Thoracic aorta (tissue), 2 donors: ENCODE data around the gene ABTB2. TPM values are rescaled to one million over a fixed set of nuclear protein-coding genes. Genes with fewer than 3 reads are reported as not detected.

Experiments
- ATAC-seq: fragments of 150-250 bp; one replicate; pipeline ENCODE4 v1.8.0; 2017; ENCODE audit warnings: low read depth; ENCODE audit not compliant: insufficient number of reproducible peaks, low FRiP score
- DNase-seq: peaks from one replicate; pipeline ENCODE4 v3.0.0-alpha.2; 2020; ENCODE audit warnings: low spot score
- H3K27ac ChIP-seq, 2 donors: fragments of 200-600 bp; sonication (generic); 1 replicate in 1 of 2; 2 replicates in 1 of 2; pipeline ENCODE4 v1.5.1; 2016; ENCODE audit warnings: mild to moderate bottlenecking in 2 of 2, moderate library complexity in 2 of 2
- H3K27me3 ChIP-seq: fragments of 200-600 bp; sonication (generic); replicated peaks from 2 replicates; pipeline ENCODE4 v1.6.0; 2016; ENCODE audit warnings: mild to moderate bottlenecking; ENCODE audit not compliant: insufficient read depth
- H3K36me3 ChIP-seq: fragments of 200-600 bp; sonication (generic); one replicate; pipeline ENCODE4 v1.5.1; 2016
- H3K4me1 ChIP-seq, 2 donors: fragments of 200-600 bp; sonication (generic); 1 replicate in 1 of 2; 2 replicates in 1 of 2; pipeline versions ENCODE4 v1.5.1 to v1.6.0; 2016; ENCODE audit warnings: low read depth in 2 of 2, mild to moderate bottlenecking in 1 of 2; ENCODE audit not compliant: control insufficient read depth in 1 of 2
- H3K4me3 ChIP-seq: fragments of 200-600 bp; sonication (generic); 2 replicates; pipeline ENCODE4 v1.5.1; 2016; ENCODE audit warnings: mild to moderate bottlenecking
- H3K9me3 ChIP-seq: fragments of 200-600 bp; sonication (generic); 2 replicates; pipeline ENCODE4 v1.5.1; 2016
- CTCF ChIP-seq: fragments of 200-600 bp; sonication (generic); IDR thresholded peaks from one replicate; pipeline ENCODE4 v1.5.1; 2019; ENCODE audit warnings: antibody characterized with exemption
- total RNA-seq, 2 donors: library from RNA; depleted of rRNA; stranded (reverse); fragments of >200 nt; gene quantifications; one replicate each; pipeline versions ENCODE4 v1.1.0 to v1.2.3, GENCODE V29; 2016

ABTB2 gene
- total RNA-seq, 2 donors from 2014 or later = 12.3 to 31.0 TPM

- ATAC-seq (no peak), DNase-seq (no peak)
- TF ChIP-seq CTCF = no peak
- Histone ChIP-seq H3K9me3 (no peaks in the 10 kb centered on the region), H3K36me3 (peaks cover 5% of the 10 kb centered on the region), H3K4me1 (peaks cover 14 to 33% of the 10 kb centered on the region in 2 donors), H3K27ac (peak overlapping the region; percentile 86 to 87), H3K27me3 (no peaks in the 10 kb centered on the region), H3K4me3 (no peak overlapping the region)
Measured at GRCh38 chr11:34194576-34195335, 163.1 kb downstream of the ABTB2 start.

- peak overlapping the region; percentile 86 to 87 for H3K27ac ChIP-seq
- ATAC-seq = peak; percentile 96
- H3K9me3 ChIP-seq = no peaks in the 10 kb centered on the region
- no peaks in the 10 kb centered on the region for H3K27me3 ChIP-seq
- H3K4me3 ChIP-seq = peak overlapping the region; percentile 61
- no peak for TF ChIP-seq CTCF
- peaks cover 14 to 33% of the 10 kb centered on the region in 2 donors for H3K4me1 ChIP-seq
- H3K36me3 ChIP-seq = peaks cover 5% of the 10 kb centered on the region
- DNase-seq = peak; percentile 70
Measured at GRCh38 chr11:34192481-34193401, 165.1 kb downstream of the ABTB2 start.

GRCh38 chr11:34191578-34191977 lies 166.2 kb downstream of the ABTB2 start:
- Histone ChIP-seq H3K36me3 (peaks cover 2% of the 10 kb centered on the region), H3K27me3 (no peaks in the 10 kb centered on the region), H3K4me1 (peaks cover 14 to 35% of the 10 kb centered on the region in 2 donors), H3K9me3 (no peaks in the 10 kb centered on the region), H3K27ac (peak overlapping the region; percentile 86 to 87), H3K4me3 (no peak overlapping the region)
- DNase-seq (no peak), ATAC-seq (no peak)
- TF ChIP-seq CTCF = no peak

GRCh38 chr11:34190192-34191139 lies 167.3 kb downstream of the ABTB2 start:
- Histone ChIP-seq H3K4me1 (peaks cover 14 to 43% of the 10 kb centered on the region in 2 donors), H3K4me3 (no peak overlapping the region), H3K27ac (no peak overlapping the region), H3K9me3 (no peaks in the 10 kb centered on the region), H3K36me3 (no peaks in the 10 kb centered on the region), H3K27me3 (no peaks in the 10 kb centered on the region)
- ATAC-seq (no peak), DNase-seq (no peak)
- TF ChIP-seq CTCF = no peak
